GM21737 (cell line): Measurements from ENCODE around the gene ALDH1B1.
A peak's percentile ranks its signal among the peaks of the same experiment; 100 is the strongest.

ENCODE experiments used
- ATAC-seq: cut with Tn5 transposase; IDR thresholded peaks from one replicate; pipeline ENCODE4 v1.9.1; 2021; ENCODE audit warnings: mild to moderate bottlenecking, moderate library complexity; ENCODE audit not compliant: unreplicated experiment

ALDH1B1 gene

GRCh38 chr9:38437193-38437823 is 44.8 kb downstream of the ALDH1B1 start:
- no peak for ATAC-seq

DNA sequence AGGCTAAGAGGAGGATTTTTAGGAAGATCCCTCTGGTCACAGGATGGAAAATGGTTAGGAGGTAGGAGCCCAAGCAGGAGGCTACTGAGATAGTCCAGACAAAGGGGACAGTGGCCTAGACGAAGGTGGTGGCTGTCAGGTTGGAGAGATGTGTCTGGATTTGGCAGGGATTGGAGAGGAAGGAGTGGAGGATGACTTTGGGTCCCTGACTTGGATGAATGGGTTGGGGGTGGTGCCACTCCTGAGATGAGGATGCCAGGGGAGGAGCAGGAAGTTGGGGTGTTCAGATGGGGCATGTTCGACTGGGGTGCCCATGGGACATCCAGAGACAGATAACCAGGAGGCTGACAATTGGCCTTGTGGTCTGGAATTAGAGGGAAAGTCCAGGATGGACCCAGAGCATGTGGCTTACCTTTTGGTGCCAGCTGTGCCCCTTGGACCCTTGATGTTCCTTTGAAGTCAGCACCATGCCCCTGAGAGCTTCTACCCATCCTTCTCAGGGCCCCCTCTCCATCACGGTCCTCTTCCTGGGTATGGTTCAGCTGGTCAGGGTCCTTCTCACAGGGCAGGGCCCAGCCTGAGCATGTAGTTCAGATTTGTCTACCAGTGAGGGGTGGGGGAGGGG is 46.9 kb downstream of the ALDH1B1 start:
- no peak for ATAC-seq

DNA sequence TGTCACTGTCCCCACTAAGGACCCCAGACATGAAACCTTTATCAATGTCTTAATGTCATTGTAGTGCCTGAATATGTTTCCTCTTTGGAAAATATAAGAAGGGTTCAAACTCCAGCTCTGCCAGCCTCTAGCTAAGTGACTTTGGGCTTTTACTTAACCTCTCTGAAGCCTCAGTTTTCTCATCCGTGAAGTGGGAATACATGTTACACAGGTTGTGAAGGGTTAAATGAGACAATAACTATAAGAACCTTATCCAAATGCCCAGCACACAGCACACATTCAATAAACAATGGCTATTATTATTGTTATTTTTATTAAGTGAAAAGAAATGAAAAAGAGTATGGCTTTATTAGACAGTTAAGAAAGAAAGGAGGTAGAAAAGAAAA is 47.4 kb downstream of the ALDH1B1 start:
- ATAC-seq: no peak

- no peak for ATAC-seq
Observed at GRCh38 chr9:38440516-38440915, 48.0 kb downstream of the ALDH1B1 start.

- no peak for ATAC-seq
Observed at GRCh38 chr9:38441347-38442085, 49.0 kb downstream of the ALDH1B1 start.

GRCh38 chr9:38442473-38443096 is 50.1 kb downstream of the ALDH1B1 start:
- no peak for ATAC-seq

GRCh38 chr9:38443181-38443580 is 50.7 kb downstream of the ALDH1B1 start:
- no peak for ATAC-seq

DNA sequence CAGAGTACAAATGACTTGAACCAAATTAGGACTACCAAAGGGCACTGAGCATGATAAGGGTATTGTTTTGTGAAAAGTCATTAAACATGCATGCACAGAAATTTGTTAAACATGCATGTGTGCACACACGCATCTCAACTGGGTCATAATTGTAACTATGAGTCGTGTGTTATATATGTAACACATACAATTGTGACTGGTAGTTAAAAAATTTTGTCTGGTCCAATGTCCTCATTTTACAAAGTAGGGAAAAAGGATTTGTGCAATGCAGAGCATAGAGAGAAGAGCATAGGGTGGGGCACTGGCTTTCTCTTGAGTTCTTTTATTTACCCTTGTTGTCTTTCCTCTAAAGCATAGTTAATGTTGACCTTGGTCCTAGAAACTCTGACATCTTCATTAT is 51.1 kb downstream of the ALDH1B1 start:
- ATAC-seq: no peak

- ATAC-seq: peak; percentile 87
Observed at GRCh38 chr9:38445154-38446043, 52.9 kb downstream of the ALDH1B1 start.

DNA sequence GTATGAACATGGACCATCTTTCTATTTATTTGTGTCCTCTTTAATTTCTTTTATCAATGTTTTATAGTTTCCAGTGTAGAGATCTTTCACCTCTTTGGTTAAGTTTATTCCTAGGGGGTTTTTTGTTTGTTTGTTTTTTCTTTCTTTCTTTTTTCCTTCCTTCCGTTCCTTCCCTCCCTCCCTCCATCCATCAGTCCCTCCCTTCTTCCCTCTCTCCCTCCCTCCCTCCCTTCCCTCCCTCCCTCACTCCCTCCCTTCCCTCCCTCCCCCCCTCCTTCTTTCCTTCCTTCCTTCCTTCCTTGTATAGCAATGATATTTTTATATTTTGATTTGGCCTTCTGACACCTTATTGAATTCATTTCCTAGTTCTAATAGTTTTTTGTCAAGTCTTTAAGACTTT is 55.2 kb downstream of the ALDH1B1 start:
- no peak for ATAC-seq
